HG02588 (cell line): ENCODE results near the gene SUSD1.
"Not testable (repeated sequence)": the region's sequence is repeated elsewhere in the genome, so short reads cannot be mapped to it uniquely, and the experiment has no call there.

Source experiments
- ATAC-seq: cut with Tn5 transposase; IDR thresholded peaks from one replicate; pipeline ENCODE4 v1.9.1; 2021; ENCODE audit warnings: mild to moderate bottlenecking, moderate library complexity; ENCODE audit not compliant: unreplicated experiment

Gene SUSD1

DNA sequence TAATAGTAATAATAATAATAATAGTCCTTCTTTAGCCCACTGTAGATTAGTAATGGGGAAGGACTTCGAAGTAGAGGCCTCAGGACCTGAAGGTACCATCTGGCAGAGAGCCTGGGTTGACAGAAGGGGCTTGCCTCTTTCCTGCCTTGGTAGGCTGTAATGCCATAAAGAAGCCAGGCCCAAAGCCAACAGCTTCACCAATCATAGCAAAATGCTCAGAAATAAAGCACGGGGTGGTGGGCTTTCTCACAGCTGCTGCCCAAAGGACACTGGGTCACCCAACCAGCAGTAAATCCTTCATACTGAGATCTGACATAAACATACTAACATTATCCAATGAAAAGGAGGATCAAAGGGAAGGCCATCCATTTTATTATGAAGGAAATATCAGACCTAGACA is 70.7 kb downstream of the SUSD1 start:
- no peak for ATAC-seq

DNA sequence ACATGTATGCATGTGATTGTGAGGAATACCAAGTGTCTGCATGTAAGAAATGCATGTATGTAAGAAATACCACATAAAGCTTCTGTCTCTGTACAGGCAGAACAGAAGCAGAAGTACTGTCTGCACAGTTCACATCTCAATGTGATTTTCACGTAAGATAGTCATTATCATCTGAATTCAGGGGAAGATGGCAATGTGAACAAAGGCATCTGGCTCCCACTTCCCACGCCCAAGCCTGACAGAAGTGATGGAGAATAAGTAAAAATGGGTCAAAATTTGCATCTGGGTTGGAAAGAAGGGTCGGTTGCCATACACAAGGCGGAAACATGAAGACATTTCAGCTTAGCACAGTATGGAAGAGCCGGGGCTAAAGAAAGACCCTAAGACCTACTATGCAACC is 71.7 kb downstream of the SUSD1 start:
- no peak for ATAC-seq

DNA sequence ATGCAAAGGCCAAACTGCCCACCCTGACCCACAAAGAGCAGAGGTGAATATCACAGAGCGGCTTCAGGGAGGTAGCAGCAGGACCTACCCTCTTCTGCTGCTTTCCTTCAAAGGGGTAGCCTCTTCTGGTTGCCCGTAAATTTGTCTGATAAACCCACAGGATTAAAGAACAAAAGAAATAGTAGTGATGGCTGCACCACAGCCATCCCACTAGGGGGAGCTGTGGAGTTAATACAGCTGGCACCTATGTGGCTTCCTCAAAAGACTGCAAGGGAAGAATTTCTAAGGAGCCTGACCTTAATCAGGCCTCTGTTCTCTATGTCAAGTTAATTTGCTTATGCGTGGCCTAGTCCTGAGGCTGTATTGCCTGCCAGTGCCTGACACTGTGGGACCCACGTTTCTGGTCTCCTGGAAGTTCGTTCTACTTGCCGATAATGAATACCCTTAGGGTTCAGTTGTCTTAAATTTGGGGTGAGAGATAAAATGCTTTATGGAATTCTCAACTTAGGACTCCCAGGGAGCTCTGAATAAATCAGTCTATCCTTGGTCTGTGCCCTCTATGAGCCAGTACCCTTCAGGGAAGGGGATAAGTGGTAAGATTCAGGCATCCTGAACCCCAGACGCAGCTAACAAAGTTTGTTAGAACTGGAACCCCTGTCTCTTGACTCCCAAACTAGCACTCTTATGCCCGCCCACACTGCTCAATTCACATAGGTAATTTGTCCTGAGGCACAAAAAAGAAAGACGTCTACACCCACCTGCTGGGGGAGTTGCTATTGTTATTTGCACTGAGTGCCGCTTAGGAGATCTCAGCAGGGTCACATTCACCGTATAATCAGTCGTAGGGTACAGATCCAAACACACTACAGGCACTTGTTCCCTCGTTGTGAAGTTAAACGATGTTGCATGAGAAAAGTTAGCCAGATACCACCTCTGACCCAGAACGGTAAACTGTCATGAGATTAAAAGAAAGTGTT is 77.1 kb downstream of the SUSD1 start:
- ATAC-seq = no peak

DNA sequence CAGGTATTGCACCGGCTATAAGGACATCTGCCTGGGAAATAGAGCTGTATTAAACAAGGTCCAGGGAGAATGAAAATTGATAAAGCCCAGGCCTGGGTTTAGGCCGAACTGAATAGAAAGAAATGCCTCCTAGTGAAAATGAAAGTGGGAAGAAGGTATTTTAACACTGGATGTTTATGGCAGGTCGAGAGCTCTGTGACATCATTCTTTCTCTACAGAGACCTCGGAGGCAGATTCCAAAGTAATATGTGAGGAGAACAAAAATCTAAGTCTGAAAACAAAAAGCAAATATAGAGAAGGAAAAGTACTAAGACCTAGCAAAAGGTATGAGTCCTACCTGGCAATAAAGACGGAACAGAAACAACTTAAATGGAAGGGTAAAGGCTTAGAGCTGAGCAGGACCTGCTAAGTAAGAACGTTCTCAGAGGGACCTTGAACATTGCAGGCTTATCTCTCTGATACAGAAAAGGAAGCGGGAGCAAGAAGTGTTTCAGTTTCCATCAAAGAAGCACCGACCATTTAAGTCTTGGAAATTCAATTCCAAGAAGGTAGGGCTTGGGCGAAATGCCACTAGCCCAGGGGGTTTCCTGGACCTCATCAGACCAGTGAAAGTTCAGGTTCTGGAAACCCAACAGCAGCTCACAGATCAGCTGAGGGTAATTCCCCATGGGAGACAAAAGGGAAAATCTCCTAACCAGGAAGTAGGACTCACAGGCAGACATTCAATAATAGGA is 80.0 kb downstream of the SUSD1 start:
- ATAC-seq = no peak

DNA sequence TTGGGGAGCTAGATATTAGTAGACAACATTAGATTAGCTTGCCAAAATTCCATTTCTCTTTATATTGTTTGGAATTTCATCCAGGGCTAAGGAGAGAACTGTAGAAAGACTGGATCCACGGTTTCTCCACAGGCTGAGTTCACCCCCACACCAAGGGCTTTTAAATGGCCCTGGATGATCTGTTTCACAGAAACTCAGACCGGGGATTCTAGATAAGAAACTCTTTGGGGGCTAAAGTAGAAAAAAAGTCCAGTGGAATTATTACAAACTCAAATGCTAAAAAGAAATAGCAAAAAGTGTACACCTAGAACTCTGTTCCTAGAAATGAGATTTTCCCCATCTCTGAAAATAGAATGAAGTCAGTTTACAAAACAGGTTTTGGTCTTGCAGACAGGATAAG is 80.9 kb downstream of the SUSD1 start:
- ATAC-seq = no peak

DNA sequence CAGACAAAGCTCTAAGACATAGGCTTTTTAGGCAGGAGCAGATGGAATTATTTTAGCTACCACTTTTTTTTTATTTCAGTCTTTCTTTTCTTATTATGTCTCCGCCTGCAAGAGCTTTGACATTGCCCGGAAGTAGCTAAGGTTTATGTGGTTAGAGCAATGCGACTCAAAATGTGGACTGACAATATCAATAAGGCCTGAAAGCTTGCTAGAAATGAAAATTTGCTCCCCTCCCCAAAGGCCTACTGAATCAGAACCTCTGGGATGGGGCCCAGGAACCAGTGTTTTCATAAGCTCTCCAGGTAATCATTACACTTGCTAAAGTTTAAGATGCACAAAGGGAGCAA is 81.3 kb downstream of the SUSD1 start:
- no peak for ATAC-seq

DNA sequence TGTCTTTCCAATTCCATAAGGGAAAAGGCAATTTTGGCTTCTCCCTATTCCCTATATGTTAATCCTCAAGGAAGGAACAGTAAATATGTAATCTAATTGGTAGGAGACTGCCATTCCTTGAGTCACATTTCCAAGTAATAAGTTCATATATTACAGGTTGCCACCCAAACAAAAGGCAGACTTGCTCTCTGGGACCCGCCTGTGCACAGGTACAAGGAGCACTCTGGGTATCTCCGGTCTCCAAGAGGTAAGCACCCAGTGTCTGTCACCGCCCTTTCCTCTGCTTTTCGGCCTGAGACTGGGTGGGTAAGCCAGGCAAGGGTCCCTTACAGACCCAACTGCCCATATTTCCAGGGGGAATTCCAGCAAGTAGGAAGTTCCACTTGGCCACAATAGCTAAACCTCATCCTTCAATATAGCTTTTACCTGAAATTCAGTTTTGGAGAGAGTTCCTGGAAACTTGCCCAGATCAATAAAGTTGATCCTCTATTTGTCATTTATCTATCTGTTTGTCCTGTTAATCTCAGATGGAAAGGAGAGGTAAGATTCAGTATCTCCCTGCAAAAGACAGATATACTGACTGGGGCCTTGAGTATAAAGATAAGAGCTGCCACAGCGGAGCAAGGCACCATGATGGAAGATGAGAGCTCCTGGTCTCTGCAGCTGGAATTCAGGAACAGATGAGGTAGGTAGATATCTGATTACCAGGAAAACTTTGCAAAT is 81.8 kb downstream of the SUSD1 start:
- no peak for ATAC-seq

DNA sequence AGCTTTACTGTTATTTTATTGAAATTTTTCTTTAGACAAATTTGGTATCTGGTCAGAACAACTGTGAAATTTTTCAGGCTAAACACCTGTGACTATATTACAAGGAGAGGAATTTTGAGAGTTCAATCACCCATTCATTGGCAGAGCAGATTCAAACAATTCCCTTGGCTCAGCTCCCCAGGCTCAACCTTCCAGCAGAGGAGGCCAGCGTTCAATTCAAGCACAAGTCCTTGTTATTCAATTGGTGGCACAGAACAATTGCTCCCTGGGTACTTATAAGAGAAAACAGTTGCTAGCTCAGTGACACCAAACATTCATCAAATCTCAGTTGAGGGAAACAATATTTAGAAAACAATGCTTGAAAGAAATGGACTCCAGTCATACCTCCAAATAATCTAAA is 83.3 kb downstream of the SUSD1 start:
- ATAC-seq = no peak

DNA sequence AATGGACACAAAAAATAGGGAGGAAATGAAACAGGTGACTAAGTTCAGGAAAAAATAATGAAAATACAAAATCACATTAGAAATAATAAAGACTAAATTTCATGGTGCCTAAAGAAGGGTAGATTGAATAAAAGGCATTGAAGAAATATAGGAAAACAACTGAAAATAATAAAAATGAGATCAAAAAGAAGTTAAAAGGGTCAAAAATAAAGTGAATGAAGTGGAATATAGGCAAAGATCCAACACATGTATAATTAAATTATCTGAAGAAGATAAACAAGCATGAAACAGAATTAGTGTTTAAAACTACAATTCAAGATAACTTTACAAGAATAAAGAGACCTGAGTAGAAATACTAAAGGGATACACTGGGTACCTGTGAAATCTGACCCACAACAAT is 87.6 kb downstream of the SUSD1 start:
- ATAC-seq = no peak

DNA sequence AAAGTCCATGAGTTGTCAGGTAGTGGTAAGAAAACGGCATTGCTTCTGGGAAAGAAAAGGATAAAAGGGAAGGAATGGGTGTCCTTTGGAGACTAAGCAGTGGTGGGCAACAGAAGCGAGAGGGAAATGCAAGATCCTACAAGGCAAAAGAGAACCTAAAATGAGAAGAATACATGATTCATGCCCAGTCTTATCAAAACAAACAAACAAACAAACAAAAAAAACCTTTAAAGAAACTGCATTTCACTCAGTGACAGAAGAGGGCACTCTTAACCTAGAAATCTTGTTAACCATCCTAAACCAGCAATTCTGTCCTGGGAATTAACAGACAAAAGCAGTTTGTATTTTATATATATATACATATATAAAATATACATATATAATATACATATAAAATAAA is 88.5 kb downstream of the SUSD1 start:
- no peak for ATAC-seq

DNA sequence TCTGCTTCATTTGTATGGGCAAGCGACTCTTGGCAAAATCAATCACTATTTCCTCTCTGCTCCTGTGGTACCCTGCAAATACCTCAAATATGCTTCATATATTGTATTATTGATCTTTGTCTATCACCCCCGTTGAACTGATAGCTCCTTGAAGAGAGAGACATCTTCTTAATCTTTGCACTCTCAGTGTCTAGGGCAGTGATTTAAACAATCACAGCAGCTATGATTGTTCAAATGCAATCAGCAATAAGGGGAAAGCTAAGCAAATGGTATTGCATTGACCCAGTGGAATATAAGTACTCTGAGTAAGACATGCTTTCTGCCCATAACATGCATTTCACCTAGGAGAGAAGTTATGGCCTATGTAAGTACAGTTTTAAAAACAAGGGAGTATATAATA is 90.2 kb downstream of the SUSD1 start:
- no peak for ATAC-seq

DNA sequence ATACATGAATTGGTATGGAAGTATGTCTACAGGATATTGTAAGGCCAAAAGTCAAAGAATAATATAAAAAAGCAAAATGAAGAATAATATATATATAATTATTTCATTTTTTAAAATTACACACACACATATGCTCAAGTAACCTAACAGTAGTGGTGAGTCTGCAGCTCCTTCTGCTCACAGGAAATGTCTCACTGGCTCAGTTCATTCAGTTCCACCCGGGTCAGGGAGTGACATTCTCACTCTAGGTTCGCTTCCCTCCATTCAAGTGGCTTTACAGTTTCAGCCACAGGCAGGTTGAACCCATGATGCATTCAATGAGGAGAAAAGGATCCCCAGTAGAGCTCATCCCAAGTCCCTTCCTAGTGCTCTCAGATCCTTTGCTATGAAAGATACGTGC is 90.8 kb downstream of the SUSD1 start:
- no peak for ATAC-seq

DNA sequence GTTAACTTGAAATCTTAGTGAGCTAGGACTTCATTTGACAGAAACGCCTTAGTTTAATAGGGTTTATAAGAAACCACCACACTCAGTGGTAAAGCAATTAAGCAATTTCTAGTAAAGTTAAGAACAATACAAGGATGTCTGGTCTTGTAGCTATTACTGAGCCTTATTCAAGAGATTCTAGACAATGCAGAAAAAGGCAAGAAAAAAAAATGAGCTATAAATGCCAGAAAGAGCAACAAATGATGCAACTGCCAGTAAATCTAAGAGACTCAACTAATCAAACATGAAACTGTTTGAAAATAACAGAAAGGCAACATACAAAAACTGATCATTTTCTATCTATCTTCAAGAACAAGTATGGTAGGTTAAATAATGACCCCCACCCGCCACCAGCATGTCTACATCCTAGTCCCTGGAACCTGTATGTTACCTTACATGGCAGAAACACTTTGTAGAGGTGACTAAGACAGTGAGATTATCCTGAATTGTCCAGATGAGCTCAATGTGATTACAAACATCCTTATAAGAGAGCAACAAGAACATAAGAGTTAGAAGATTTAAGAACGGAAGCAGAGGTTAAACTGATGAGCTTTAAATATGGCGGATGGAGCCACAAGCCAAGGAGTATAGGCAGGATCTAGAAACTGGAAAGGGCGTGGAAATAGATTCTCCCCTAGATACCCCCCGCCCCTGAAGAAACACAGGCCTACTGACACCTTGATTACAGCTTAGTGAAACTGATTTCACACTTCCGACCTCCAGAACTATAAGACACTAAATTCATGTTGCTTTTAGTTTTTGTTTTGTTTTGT is 93.0 kb downstream of the SUSD1 start:
- ATAC-seq = no peak

DNA sequence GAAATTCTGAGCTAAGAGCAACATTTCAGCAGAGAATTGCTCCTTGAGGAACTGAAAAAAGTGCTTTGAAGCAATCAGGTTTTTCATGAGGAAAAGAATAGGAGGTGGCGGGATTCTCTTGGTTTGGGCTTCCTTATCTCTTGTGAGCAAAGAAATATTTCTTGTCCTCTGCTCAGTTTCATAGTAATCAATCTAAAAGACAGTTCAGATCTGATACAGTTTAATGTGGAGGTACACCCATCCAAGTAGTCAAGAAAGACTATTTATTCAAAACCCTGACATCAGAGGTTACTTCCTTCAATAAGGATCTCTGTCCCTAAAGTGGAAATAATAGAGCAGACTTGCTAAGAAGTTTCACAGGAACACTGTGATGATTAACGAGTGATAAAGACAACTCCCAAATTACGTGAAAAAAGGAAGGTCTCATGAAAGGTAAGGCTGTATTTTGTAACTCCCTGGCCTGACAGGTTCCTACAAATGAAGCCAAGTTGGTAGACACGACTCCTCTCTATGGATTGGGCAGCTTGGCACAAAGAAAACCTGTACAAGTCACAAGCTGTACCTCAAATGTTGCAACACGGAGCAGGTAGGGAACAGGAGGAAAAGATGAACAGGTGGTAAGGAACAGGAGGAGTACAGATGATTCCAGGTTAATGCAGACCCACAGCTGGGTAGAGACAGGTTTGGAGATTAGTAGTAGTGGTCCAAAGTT is 94.1 kb downstream of the SUSD1 start:
- no peak for ATAC-seq

DNA sequence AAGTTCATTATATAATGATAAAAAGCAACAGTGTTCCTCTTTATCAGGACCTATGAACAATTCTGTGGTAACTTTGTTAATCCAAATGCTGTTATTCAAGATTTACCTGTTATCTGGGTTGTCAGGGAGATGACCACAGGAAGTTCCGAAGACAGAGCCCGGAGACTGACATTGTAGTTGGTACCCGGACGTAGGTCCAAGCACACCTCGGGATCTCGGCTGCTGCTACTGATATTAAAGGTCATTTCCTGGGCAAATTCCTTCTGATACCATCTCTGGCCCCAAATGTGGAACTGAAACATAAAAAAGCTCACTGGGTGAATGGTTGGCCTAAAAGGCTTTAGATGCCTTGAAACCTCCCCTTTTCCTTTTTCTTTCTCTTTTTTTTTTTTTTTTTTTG is 96.7 kb downstream of the SUSD1 start:
- ATAC-seq = no peak

DNA sequence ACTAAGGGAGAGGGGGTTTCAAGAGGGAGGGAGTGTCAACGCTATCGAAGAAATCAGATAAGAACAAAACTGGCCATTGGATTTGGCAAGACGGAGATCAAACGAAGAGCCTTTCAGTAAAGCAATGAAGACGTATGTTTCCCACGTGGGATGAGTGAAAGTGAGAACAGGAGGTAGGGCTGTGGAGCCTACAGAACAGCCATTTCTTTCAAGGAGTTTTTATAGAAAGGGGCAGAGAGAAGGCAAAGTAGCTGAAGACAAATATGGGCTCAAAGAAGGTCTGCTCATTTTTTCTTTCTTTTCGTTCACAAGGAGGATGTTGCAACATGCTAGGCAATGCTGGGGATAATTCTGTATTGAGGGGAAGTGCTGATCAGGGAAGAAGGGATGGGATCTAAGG is 98.3 kb downstream of the SUSD1 start:
- no peak for ATAC-seq

DNA sequence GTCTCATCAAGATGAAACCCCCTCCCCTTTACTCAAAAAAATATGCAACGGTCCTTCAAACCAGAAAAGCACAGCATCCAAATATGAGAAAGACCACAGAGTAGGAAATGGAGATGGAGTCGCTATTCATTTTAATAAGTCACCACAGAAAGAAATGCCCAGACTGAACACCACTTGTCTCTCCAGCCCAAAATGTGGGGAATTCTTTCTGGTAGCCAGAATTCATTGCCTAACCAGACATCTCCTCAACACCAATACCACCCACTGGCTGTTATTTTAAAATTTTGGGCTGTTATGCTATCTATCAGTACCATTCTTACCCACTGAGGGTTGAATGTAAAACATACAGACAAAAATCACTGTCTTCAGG is 100.1 kb downstream of the SUSD1 start:
- no peak for ATAC-seq

DNA sequence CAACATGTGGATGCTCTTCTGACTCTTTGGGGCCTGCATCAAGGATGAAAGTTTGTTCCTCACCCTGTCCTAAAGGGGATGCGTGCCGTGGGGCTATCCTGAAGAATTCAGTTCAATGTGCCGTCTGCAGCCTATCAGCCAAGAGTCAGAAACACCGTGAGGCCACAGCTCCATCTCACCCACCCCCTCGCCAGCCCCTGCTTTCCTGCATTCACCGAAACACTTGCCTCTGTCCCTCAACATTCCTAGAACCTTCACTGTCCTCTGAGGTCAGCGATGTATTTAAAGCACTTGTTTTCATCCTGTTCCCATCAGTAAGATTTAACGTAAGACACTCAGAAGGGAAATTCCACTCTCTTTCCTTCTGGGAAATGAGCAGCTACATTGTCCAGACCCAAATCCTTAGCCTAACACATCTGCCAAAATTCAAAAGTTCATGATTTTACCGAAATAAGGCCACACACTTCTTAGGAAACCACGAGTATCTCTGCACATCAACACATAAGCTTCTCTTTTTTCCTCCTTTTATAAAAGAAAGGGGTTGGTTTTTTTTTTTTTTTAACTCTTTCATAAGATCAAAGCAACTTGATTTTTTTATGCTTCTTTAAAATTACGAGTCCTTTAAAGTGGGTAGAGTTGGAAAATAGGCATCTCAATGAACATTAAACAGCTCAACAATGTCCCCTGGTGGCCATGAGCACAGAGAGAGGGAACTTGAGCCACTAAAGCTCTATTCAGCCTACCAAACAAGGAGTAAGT is 100.7 kb downstream of the SUSD1 start:
- ATAC-seq = no peak

DNA sequence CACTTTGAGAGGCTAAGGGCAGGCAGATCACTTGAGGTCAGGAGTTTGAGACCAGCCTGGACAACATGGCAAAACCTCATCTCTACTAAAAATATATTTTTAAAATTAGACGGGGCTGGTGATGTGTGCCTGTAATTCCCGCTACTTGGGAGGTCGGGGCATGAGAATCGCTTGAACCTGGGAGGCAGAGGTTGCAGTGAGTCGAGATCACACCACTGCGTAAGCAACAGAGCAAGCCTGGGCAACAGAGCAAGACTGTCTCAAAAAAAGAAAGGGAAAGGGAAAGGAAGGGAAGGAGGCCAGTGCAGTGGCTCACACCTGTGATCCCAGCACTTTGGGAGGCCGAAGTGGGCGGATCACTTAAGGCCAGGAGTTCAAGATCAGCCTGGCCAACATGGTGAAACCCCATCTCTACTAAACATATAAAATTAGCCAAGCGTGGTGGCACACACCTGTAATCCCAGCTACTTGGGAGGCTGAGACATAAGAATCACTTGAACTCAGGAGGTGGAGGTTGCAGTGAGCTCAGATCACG is 101.4 kb downstream of the SUSD1 start:
- not testable (repeated sequence) for ATAC-seq
